ENCODE measurements around the gene SIRT3. TPM values are rescaled to one million over a fixed set of nuclear protein-coding genes. Genes with fewer than 3 reads are reported as not detected.

Gene SIRT3
- total and polyA plus RNA-seq, 2 of the 4 experiments (the other 2 are of a cell fraction), result 5.4 to 18.6 TPM

GRCh38 chr11:244376-244775, 8.2 kb upstream of the SIRT3 start:
- DNase-seq, result no peak
- Histone ChIP-seq H3K27me3 (ENCODE audit: control insufficient read depth, insufficient read depth, low read length) (no peaks in the 10 kb centered on the region), H3K79me1 (ENCODE audit: low read depth in 1 of 2, low read length in 2 of 2) (peaks cover 26 to 27% of the 10 kb centered on the region in 2 experiments), H2BK20ac (ENCODE audit: low read depth, low read length) (no peak overlapping the region), H3K14ac (replicated peaks; ENCODE audit: low read depth, low read length) (no peak overlapping the region), H3K4me1 (ENCODE audit: control insufficient read depth, insufficient read depth, low read length) (no peaks in the 10 kb centered on the region), H3K4ac (ENCODE audit: low read depth, low read length) (no peak overlapping the region), H2AFZ (replicated peaks; ENCODE audit: low read length, poor library complexity) (no peak overlapping the region), H3K18ac (ENCODE audit: low read depth, low read length) (no peak overlapping the region), H2AK9ac (replicated peaks; ENCODE audit: low read depth, low read length, poor library complexity) (no peak overlapping the region), H2AK5ac (ENCODE audit: low read depth, low read length) (no peak overlapping the region), H3K9me3 (ENCODE audit: control insufficient read depth, insufficient read depth, low read length) (no peaks in the 10 kb centered on the region), H2BK15ac (ENCODE audit: low read depth, low read length) (no peak overlapping the region), H3K23ac (ENCODE audit: low read depth, low read length) (no peak overlapping the region), H4K5ac (ENCODE audit: low read depth, low read length) (no peak overlapping the region), H3K9ac (ENCODE audit: low read depth, low read length) (no peak overlapping the region), H2BK120ac (ENCODE audit: low read depth, low read length) (no peak overlapping the region), H3K27ac (ENCODE audit: insufficient read depth, low read length) (no peak overlapping the region), H2BK5ac (ENCODE audit: low read depth, low read length, poor library complexity, severe bottlenecking) (no peak overlapping the region), H4K8ac (ENCODE audit: low read depth in 2 of 2, low read length in 2 of 2) (no peak overlapping the region), H4K91ac (ENCODE audit: insufficient read depth, low read depth, low read length) (no peak overlapping the region), H3K36me3 (ENCODE audit: control insufficient read depth, insufficient read depth, low read length) (peaks cover 45% of the 10 kb centered on the region), H3K4me3 (ENCODE audit: insufficient read depth, low read depth, low read length) (no peak overlapping the region), H4K20me1 (ENCODE audit: insufficient read depth, low read length) (peaks cover 11% of the 10 kb centered on the region; the same call in 1 of the 2 replicates), H3K9me1 (ENCODE audit: insufficient read depth, low read length) (0 out of 2 replicates have a peak, but pooled peaks cover 5% of the 10 kb centered on the region), H3K4me2 (ENCODE audit: low read depth, low read length) (no peak overlapping the region), H3K56ac (ENCODE audit: extremely low read depth, insufficient read depth, low read length) (no peak overlapping the region)
- dilution Hi-C loops (cut with HindIII; ENCODE audit: low sequenced_read_pairs, unreplicated experiment) (no loop called here), in situ Hi-C loops (cut with MboI; ENCODE audit: low sequenced_read_pairs) (loop anchor here (5.0 kb wide), 1 partner anchor 33 kb away; the partner anchor contains the start of gene NLRP6), intact Hi-C loops (cut with micrococcal nuclease) (no loop called here)
- ChIA-PET POLR2A (ENCODE audit: unreplicated experiment) (interaction anchor here (0.6 to 0.7 kb wide), 2 partner anchors 28 to 37 kb away, joined by 3 read pairs; partner anchors contain the start of genes BET1L and RIC8A), CTCF (no interaction called here)
- no CpG with 5 or more reads among the region's 2 CpGs for WGBS, 2 experiments (ENCODE audit: extremely low coverage in 2 of 2, insufficient read length in 1 of 2)
- TF ChIP-seq CTCF (conservative IDR thresholded peaks at IDR 0.05; ENCODE audit: low read depth, low read length) (no peak), CEBPB (IDR thresholded peaks at IDR 0.05; ENCODE audit: low read depth, low read length) (no peak), RCOR1 (IDR thresholded peaks at IDR 0.05; ENCODE audit: insufficient replicate concordance, low read length) (no peak), POLR2A (IDR thresholded peaks at IDR 0.05; ENCODE audit: low read depth, low read length) (no peak), RFX5 (IDR thresholded peaks at IDR 0.05; ENCODE audit: low read depth, low read length) (no peak), SMC3 (IDR thresholded peaks at IDR 0.05; ENCODE audit: low read depth, low read length) (no peak), NFE2L2 (IDR thresholded peaks at IDR 0.05; ENCODE audit: low read depth, low read length) (no peak), RAD21 (IDR thresholded peaks at IDR 0.05; ENCODE audit: low read length) (no peak), MXI1 (IDR thresholded peaks at IDR 0.05; ENCODE audit: borderline replicate concordance, low read depth, low read length) (no peak), ELK1 (IDR thresholded peaks at IDR 0.05; ENCODE audit: borderline replicate concordance, low read depth, low read length) (no peak), MAFK (IDR thresholded peaks at IDR 0.05; ENCODE audit: low read depth, low read length) (no peak), FOS (IDR thresholded peaks at IDR 0.05; ENCODE audit: low read depth, low read length) (no peak), USF2 (IDR thresholded peaks at IDR 0.05; ENCODE audit: low read depth, low read length) (no peak), BHLHE40 (IDR thresholded peaks at IDR 0.05; ENCODE audit: low read depth, low read length) (no peak), CHD1 (IDR thresholded peaks at IDR 0.05; ENCODE audit: low read depth, low read length) (no peak), MAZ (IDR thresholded peaks at IDR 0.05; ENCODE audit: borderline replicate concordance, low read depth, low read length) (no peak)
- no peak for ATAC-seq (ENCODE audit: low read depth)
- no TSS peak for BruUV-seq (replicated peaks)

All from IMR-90 (cell line).